NCI-H2107 (cell line): Measurements from ENCODE around the gene FMOD.
"Not testable (repeated sequence)": the region's sequence is repeated elsewhere in the genome, so short reads cannot be mapped to it uniquely, and the experiment has no call there.

Experiments
- DNase-seq: peaks from one replicate; lab custom pipeline; 2025; lab: John Stamatoyannopoulos, UW

FMOD gene

DNA sequence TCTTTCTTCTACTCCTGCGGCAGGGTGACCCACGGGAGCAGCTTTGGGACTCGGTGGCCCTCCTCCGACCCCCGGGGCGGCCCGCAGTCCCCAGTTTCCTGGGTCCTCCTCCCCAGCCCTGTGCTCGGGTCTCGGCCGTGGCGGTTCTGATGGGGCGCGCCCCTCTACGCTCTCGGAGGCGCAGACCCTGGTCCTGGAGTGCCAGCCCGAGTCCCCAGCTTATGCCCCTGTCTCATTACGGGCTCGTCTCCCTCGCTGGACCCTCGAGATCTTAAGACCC is 45.2 kb downstream of the FMOD start:
- DNase-seq = no peak

DNA sequence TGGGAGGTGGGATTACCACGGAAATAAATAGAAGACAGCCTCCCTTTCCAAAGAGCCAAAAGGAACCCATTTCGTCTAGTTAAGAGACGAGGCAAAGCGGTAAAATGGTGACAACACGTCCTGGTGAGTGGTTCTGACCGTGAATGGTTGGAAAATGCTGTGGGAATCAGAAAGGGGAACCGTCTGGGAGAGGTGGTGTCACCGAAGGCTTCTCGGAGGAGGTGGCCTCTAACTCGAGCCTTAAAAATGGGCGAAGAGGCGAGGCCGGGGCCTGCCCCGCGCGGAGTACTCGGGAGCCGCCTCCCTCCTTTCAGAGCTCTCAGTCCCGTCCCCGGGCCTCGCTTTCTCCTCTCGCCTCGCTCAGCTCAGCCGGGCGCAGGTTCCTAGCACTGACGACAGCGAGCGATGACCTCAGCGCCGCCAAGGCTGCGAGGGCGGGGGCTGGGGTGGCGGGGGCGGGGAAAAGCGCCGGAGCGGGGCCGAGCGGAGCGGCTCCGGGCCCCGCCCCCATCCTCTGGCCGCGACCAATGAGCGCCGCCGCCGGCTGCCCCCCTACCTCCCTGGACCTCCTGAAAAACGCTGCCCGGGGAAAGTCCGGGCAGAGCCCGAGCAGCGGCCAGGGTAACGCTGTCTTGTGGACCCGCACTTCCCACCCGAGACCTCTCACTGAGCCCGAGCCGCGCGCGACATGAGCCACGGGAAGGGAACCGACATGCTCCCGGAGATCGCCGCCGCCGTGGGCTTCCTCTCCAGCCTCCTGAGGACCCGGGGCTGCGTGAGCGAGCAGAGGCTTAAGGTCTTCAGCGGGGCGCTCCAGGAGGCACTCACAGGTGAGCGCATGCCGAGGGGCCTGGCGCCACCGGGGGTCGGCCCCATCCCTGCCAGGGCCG is 45.8 kb downstream of the FMOD start, which contains the start of gene BTG2:
BTG2 (plus strand) TSS at position 601 of the 890 bp plus-strand sequence; CDS start at position 689, 88 bp downstream.
- DNase-seq = peak; percentile 93

DNA sequence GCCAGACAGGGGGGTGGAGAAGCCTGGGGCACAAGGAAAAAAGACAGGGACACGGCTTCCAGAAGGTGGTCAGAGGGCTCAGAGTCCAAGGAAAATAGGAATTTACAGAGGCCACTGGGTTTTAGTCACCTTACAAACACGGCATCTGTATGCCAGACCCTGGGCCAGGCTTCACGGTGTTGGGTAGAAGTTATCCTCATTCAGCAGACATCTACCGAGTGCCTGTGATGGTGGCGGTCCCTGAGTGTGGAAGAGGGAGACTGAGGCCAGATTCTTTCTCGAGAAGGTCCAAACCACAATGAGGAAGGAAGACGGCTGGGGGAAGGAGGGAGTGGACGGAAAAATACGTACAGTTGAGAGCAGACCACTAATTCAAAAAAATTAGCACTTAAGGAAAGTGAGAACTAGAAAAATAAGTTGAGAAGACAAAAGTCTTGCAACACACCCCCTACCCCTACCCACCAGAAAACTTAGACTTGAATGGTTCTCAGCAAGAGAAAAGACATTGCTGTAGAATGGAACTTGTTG is 46.5 kb downstream of the FMOD start:
- no peak for DNase-seq

DNA sequence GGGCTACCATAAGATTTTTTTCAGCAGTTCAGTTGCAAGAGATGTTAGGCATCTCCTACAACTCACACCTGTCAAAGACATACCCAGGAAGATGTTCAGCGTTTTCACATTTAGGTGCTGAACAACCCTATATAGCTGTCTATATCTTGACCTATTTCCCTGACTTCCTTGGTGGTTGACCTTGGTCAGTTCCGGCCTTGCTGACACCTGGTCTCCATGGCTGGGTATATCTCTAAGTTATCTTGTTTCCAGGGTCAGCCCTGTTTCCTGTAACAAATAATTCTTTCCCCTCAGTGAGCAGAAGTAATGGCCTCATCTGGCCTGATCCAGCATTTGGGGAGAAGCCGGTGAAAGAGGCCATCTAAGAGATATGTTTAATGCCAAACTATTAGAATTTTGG is 48.0 kb downstream of the FMOD start:
- no peak for DNase-seq

- DNase-seq = no peak
These were observed 48.5 kb downstream of the FMOD start for GRCh38 chr1:203302456-203302855.

DNA sequence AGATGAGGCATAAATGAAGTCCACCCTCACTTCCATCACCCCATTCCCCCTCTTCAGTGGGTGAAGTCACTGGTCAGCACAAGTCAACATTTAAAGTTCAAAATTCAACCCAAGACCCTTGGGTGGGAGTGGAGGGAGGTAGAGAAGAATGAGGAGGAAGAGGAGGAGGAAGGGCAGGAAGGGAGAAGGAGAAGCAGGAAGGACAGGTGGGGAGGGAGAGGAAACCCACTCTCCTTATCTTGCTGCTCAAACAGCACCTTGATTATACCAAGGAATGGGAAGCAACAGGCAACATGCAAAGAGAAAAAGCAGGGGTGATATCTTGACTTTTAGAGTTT is 49.6 kb downstream of the FMOD start:
- no peak for DNase-seq

DNA sequence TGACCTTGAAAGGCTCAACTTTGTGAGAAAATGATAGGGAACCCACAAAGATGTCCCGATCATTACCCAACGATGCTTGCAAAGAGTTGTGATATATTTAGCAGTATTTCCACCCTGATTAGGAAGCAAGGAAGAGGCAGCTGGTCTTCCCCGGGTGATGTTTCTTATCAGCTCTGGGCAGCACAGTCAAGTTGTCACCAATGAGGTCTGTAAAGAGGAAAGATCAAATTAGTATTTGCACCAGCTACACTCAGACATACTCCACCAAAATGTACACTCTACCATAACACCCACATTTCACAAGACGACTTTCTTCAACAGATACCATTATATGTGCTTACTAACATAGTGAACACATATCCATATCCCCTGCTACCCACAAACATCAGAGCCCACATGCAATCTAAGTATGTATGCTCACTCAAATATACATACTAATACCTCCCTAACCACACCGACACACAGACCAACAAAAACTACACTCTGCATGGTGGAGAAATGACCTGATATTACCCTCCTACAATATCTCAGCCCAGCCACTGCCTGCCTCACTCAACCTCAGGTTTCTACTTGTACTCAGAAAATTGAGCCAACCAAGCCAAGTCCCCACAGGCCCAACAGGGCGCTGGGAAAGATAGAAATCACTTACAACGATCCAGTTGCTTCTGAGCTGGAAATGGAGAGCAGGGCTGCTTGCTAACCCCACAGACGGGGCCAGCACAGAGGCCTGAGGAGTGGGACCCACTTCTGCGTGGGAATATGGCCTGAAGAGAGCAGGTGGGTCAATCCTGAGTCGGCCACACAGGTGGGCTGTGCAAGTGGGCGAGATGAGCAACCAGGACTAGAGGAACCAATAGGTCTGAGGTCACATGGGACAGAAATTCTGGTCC is 50.2 kb downstream of the FMOD start:
- DNase-seq = no peak

- DNase-seq = not testable (repeated sequence)
These were observed 51.0 kb downstream of the FMOD start for GRCh38 chr1:203299719-203300429.

- DNase-seq = no peak
These were observed 51.8 kb downstream of the FMOD start for GRCh38 chr1:203299169-203299568.

- no peak for DNase-seq
These were observed 54.4 kb downstream of the FMOD start for GRCh38 chr1:203296460-203297073.

DNA sequence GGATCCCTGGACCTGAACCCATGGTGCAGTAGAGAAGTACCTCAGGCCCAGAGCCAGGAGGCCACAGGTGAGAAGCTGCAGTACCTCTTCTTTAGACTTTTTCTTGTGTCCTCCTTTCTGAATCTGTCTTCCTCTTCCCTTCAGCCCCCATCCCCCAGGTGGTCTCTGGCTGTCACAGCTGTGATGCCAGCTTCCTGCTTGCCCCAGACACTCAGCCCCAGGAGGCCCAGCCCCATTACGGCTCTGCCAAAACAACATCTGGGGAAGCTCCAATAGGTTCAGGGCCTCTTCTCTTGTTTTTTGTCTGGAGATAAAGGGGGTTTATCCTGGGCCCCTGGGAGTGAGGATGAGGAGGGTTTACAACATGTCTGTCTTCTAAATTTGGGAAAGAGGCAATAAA is 55.1 kb downstream of the FMOD start:
- no peak for DNase-seq

- DNase-seq = no peak
These were observed 59.5 kb downstream of the FMOD start for GRCh38 chr1:203291201-203292096.
